AG04449 (cell line): ENCODE results near the gene SMYD3.

Experiments
- CTCF ChIA-PET: fragments of 350-600 bp; formaldehyde crosslinking; extraction: SDS; loops from one replicate; lab custom pipeline; 2021; ENCODE audit warnings: antibody characterized with exemption; lab: Yijun Ruan, JAX
- POLR2A ChIA-PET: fragments of 400-600, 350-600 bp; formaldehyde crosslinking; extraction: SDS; loops from one replicate; lab custom pipeline; 2020; ENCODE audit warnings: antibody characterized with exemption, inconsistent platforms; lab: Yijun Ruan, JAX
- DNase-seq: peaks from one replicate; pipeline ENCODE4 v3.0.0-alpha.2; 2010; ENCODE audit warnings: low read depth, low spot score
- H3K4me3 ChIP-seq: 2 replicates; pipeline ENCODE4 v1.5.1; 2011; ENCODE audit warnings: low read depth, mild to moderate bottlenecking, control low read depth, low read length
- CTCF ChIP-seq: IDR thresholded peaks from one replicate; pipeline ENCODE4 v1.5.1; 2011; ENCODE audit warnings: mild to moderate bottlenecking, moderate library complexity, low read length, control low read depth, inconsistent platforms; ENCODE audit not compliant: insufficient read depth; ENCODE audit errors: missing control alignments

SMYD3 gene

GRCh38 chr1:246435421-246436041, 71.5 kb downstream of the SMYD3 start:
- no peak overlapping the region for H3K4me3 ChIP-seq
- no peak for TF ChIP-seq CTCF
- POLR2A ChIA-PET: no interaction called here
- no peak for DNase-seq
- CTCF ChIA-PET: interaction anchor here (1.3 kb wide), 1 partner anchor 14 kb away, joined by 3 read pairs; no protein-coding TSS in a partner anchor

DNA sequence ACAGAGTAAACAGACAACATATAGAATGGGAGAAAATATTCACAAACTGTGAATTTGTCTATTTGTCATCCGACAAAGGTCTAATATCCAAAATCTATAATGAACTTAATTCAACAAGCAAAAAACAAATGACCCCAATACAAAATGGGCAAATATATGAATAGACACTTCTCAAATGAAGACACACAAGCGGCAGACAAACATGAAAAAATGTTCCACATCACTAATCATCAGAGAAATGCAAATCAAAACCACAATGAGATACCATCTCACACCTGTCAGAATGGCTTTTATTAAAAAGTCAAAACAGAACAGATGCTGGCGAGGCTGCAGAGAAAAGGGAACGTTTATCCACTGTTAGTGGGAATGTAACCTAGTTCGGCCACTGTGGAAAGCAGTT, 72.7 kb downstream of the SMYD3 start:
- DNase-seq: no peak
- no peak for TF ChIP-seq CTCF
- H3K4me3 ChIP-seq: no peak overlapping the region
- CTCF ChIA-PET: interaction anchor here (1.3 kb wide), 1 partner anchor 15 kb away, joined by 3 read pairs; no protein-coding TSS in a partner anchor
- POLR2A ChIA-PET: no interaction called here

GRCh38 chr1:246428542-246429308, 78.4 kb downstream of the SMYD3 start:
- DNase-seq: peak; percentile 86
- ChIA-PET CTCF (interaction anchor here (1.4 kb wide), 1 partner anchor 1276 kb away, joined by 4 read pairs; no protein-coding TSS in a partner anchor), POLR2A (interaction anchor here (1.0 kb wide), 1 partner anchor 289 kb away, joined by 3 read pairs; no protein-coding TSS in a partner anchor)
- TF ChIP-seq CTCF: no peak
- H3K4me3 ChIP-seq: no peak overlapping the region

- ChIA-PET POLR2A (no interaction called here), CTCF (no interaction called here)
- no peak for DNase-seq
- no peak overlapping the region for H3K4me3 ChIP-seq
- no peak for TF ChIP-seq CTCF
Observed at GRCh38 chr1:246427611-246428010, 79.5 kb downstream of the SMYD3 start.

GRCh38 chr1:246425895-246426294, 81.2 kb downstream of the SMYD3 start:
- no peak for DNase-seq
- no peak overlapping the region for H3K4me3 ChIP-seq
- CTCF ChIA-PET: no interaction called here
- TF ChIP-seq CTCF: no peak
- POLR2A ChIA-PET: no interaction called here

DNA sequence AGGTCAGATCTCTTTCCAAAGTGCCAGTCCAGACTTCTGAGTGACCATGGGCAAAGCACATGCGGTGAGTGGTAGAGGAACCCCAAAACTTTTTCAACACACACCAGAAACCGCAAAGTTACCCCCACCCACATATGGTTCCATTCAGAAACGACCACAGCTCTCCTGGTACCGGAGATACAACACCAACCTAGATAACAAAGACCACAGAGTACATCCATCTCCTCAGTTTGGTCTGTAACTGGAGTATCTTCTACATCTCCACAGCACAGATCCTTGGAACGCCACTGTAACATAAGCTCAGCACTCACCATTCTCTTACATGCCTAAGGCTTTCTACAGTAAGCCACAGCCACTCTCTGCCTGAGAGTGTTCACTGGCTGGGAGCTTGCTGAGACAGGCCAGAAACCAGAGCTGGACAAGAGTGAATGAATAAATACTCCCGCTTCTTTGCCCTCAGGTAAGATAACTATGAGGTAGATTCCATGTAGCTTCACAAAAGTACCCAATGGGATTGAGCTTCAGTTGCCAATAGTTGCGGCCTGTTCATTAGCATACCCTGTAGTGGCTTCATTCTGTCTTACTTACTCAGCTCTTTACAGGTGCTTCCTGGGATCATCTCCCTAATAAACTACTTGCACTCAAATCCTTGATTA, 81.8 kb downstream of the SMYD3 start:
- POLR2A ChIA-PET: no interaction called here
- no peak for TF ChIP-seq CTCF
- CTCF ChIA-PET: interaction anchor here (0.5 to 1.1 kb wide), 2 partner anchors 26 to 1199 kb away, joined by 3 read pairs; no protein-coding TSS in a partner anchor
- no peak overlapping the region for H3K4me3 ChIP-seq
- no peak for DNase-seq
